ENCODE results near the gene POU2F3. TPM values are rescaled to one million over a fixed set of nuclear protein-coding genes. Genes with fewer than 3 reads are reported as not detected.

POU2F3 gene
- total and polyA plus RNA-seq, 2 experiments from 2014 or later: not detected

DNA sequence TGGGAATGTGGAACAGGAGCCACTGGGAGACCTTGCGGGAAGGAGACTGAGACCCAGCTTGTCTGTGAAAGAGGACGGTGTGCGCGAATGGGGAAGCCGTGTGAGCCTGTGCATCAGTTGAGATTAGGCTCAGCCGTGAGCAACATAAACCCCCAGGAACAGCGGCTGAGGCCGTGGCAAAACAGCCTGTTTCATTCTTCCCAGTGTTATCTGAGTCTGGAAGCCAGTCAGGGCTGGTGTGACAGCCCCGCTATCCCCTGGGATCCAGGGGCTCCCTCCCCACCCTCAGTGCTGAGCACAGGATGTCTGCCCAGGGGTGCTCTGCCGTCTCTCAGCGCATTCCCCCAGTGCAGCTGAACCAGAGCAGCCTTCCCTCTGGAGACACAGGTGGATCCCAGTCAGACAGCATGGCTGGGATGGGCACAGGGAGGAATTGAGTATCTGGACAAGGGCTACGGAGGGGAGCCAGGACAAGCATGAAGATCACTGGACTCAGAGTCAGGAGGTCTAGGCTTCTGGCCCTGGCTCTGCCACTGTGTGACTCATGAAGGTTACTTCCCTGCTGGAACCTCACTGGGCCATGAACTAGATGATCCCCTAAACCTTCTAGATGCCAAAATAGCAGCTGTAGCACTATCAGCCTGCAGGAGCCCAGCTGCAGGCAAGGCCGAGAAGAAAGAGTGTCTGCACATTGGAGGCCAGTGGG, 20.6 kb upstream of the POU2F3 start:
- WGBS (ENCODE audit: low lambda C conversion rate, missing lambda C conversion rate): 77% methylated on average over 12 of the region's 13 CpGs
- no peak overlapping the region for H3K27ac ChIP-seq
- H3K4me3 ChIP-seq: no peak overlapping the region
- peaks cover 44% of the 10 kb centered on the region for H3K79me2 ChIP-seq
- no peak for TF ChIP-seq EZH2phosphoT487 (IDR thresholded peaks at IDR 0.05; ENCODE audit: low read depth, severe bottlenecking, unreplicated experiment)
- peaks cover 13% of the 10 kb centered on the region for H4K20me1 ChIP-seq (ENCODE audit: insufficient read depth, poor library complexity, severe bottlenecking)
- no peaks in the 10 kb centered on the region for H3K9me3 ChIP-seq (ENCODE audit: low read depth)
- H3K36me3 ChIP-seq (replicated peaks; ENCODE audit: insufficient read depth, low read depth): no peaks in the 10 kb centered on the region
- no peak overlapping the region for H3K4me2 ChIP-seq
- no peaks in the 10 kb centered on the region for H3K9me2 ChIP-seq (replicated peaks; ENCODE audit: insufficient read depth)
- no peak for DNase-seq (ENCODE audit: low spot score)
- no peak overlapping the region for H2AFZ ChIP-seq
- H3K4me1 ChIP-seq (ENCODE audit: insufficient read depth): peaks cover 48% of the 10 kb centered on the region
- no peaks in the 10 kb centered on the region for H3K27me3 ChIP-seq

DNA sequence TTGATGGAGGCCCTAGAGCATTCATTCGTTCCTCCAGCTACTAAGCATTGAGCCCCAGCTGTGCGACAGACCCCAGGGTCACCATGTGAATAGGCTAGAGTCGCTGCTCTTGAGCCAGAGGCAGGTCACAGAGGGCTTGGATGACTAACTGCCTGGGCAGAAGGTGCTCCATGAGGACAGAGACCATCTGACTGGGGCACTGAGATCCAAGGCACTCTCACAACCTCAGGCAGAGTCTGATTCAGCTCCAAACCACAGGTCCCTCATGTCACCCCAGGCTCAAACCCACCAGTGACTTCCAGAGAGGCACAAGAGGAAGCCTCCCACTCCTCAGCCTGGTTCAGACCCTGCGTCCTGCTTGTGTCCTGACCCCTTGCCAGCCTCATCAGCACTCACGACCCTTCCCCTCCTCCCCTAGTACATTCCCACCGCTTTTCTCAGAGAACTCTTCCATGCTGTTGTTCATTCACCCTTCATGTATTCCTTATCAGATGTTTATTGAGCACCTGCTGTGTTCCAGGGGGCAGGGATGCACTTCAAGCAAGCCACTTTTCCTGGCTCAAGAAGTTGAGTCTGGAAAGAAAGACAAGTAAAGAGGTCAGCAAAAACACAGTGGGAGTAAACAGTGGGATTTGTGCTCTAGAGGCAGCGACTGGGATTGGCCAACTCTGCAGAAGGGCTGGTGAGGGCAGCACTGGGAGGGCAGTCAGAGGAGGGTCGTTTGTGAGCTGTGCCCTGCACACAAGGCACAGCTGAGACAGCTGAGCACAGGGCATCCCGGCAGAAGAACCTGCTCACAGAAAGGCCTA, 19.8 kb upstream of the POU2F3 start:
- Histone ChIP-seq H4K20me1 (ENCODE audit: insufficient read depth, poor library complexity, severe bottlenecking) (peaks cover 13% of the 10 kb centered on the region), H3K27ac (peak overlapping the region; percentile 16)

GRCh38 chr11:120220747-120221037, 19.2 kb upstream of the POU2F3 start:
- H3K4me3 ChIP-seq: no peak overlapping the region
- TF ChIP-seq EZH2phosphoT487 (IDR thresholded peaks at IDR 0.05; ENCODE audit: low read depth, severe bottlenecking, unreplicated experiment) (no peak), EZH2 (IDR thresholded peaks at IDR 0.05; ENCODE audit: borderline replicate concordance) (no peak)
- TF ChIP-seq, protein P1, sequence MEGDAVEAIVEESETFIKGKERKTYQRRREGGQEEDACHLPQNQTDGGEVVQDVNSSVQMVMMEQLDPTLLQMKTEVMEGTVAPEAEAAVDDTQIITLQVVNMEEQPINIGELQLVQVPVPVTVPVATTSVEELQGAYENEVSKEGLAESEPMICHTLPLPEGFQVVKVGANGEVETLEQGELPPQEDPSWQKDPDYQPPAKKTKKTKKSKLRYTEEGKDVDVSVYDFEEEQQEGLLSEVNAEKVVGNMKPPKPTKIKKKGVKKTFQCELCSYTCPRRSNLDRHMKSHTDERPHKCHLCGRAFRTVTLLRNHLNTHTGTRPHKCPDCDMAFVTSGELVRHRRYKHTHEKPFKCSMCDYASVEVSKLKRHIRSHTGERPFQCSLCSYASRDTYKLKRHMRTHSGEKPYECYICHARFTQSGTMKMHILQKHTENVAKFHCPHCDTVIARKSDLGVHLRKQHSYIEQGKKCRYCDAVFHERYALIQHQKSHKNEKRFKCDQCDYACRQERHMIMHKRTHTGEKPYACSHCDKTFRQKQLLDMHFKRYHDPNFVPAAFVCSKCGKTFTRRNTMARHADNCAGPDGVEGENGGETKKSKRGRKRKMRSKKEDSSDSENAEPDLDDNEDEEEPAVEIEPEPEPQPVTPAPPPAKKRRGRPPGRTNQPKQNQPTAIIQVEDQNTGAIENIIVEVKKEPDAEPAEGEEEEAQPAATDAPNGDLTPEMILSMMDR (IDR thresholded peaks at IDR 0.05; ENCODE audit: poor library complexity): no peak
- 94% methylated on average over 4 of the region's 4 CpGs for WGBS (ENCODE audit: low lambda C conversion rate, missing lambda C conversion rate)
- no peaks in the 10 kb centered on the region for H3K27me3 ChIP-seq
- H2AFZ ChIP-seq: no peak overlapping the region
- no peaks in the 10 kb centered on the region for H3K9me2 ChIP-seq (replicated peaks; ENCODE audit: insufficient read depth)
- no peak for DNase-seq (ENCODE audit: low spot score)
- peaks cover 57% of the 10 kb centered on the region for H3K4me1 ChIP-seq (ENCODE audit: insufficient read depth)
- no peak overlapping the region for H3K4me2 ChIP-seq
- H3K27ac ChIP-seq: peak overlapping the region; percentile 16
- no peaks in the 10 kb centered on the region for H3K9me3 ChIP-seq (ENCODE audit: low read depth)
- peaks cover 13% of the 10 kb centered on the region for H4K20me1 ChIP-seq (ENCODE audit: insufficient read depth, poor library complexity, severe bottlenecking)
- no peaks in the 10 kb centered on the region for H3K36me3 ChIP-seq (replicated peaks; ENCODE audit: insufficient read depth, low read depth)
- peaks cover 31% of the 10 kb centered on the region for H3K79me2 ChIP-seq

More for the DNA sequence above, 19.8 kb upstream of the POU2F3 start:
- no peak for DNase-seq (ENCODE audit: low spot score)
- Histone ChIP-seq H3K4me3 (no peak overlapping the region), H3K27me3 (no peaks in the 10 kb centered on the region), H2AFZ (no peak overlapping the region), H3K4me1 (ENCODE audit: insufficient read depth) (peaks cover 51% of the 10 kb centered on the region), H3K36me3 (replicated peaks; ENCODE audit: insufficient read depth, low read depth) (no peaks in the 10 kb centered on the region), H3K9me3 (ENCODE audit: low read depth) (no peaks in the 10 kb centered on the region), H3K9me2 (replicated peaks; ENCODE audit: insufficient read depth) (no peaks in the 10 kb centered on the region), H3K4me2 (no peak overlapping the region), H3K79me2 (peaks cover 36% of the 10 kb centered on the region)
- WGBS (ENCODE audit: low lambda C conversion rate, missing lambda C conversion rate): 76% methylated on average over 9 of the region's 9 CpGs
- TF ChIP-seq EZH2phosphoT487 (IDR thresholded peaks at IDR 0.05; ENCODE audit: low read depth, severe bottlenecking, unreplicated experiment) (no peak), EZH2 (IDR thresholded peaks at IDR 0.05; ENCODE audit: borderline replicate concordance) (no peak)
- TF ChIP-seq, protein P1 (IDR thresholded peaks at IDR 0.05; ENCODE audit: poor library complexity): no peak

DNA sequence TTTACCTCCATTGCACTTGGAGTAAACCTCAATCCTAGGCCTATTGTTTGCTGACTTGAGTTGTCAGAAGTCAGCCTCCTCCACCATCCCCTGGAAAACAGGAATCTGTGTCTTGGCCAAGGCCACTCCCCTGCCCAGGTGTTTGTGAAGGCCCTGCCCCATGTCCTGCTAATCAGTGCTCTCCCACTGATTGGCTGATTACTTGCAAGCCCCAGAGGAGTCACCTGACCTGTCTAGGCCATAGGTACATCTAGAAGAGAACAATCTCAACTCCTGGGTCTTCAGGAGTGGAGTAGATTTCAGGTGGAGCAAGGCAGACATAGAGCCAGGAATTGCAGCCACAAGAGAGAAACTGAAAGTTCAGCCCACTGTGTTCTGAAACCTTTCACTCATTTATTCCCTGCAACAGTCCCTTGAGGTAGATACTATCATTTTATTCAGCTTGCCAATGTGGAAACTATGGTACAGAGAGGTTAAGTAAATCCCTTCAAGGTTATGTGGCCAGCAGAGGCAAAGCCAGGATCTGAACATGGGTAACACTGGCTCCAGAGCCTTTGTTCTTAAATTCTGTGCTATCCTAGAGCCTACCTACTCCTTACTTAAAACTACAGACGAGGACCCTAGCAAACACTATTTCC, 18.7 kb upstream of the POU2F3 start:
- TF ChIP-seq, protein P1 (IDR thresholded peaks at IDR 0.05; ENCODE audit: poor library complexity): no peak
- TF ChIP-seq EZH2phosphoT487 (IDR thresholded peaks at IDR 0.05; ENCODE audit: low read depth, severe bottlenecking, unreplicated experiment): no peak
- TF ChIP-seq EZH2 (IDR thresholded peaks at IDR 0.05; ENCODE audit: borderline replicate concordance): no peak
- Histone ChIP-seq H4K20me1 (ENCODE audit: insufficient read depth, poor library complexity, severe bottlenecking) (peaks cover 13% of the 10 kb centered on the region), H3K36me3 (replicated peaks; ENCODE audit: insufficient read depth, low read depth) (no peaks in the 10 kb centered on the region), H3K4me1 (ENCODE audit: insufficient read depth) (peaks cover 58% of the 10 kb centered on the region), H3K27ac (peak overlapping the region; percentile 62), H3K4me2 (no peak overlapping the region), H3K4me3 (no peak overlapping the region), H3K9me2 (replicated peaks; ENCODE audit: insufficient read depth) (no peaks in the 10 kb centered on the region), H2AFZ (no peak overlapping the region), H3K79me2 (peaks cover 25% of the 10 kb centered on the region), H3K9me3 (ENCODE audit: low read depth) (no peaks in the 10 kb centered on the region), H3K27me3 (no peaks in the 10 kb centered on the region)
- peak; percentile 77 for DNase-seq (ENCODE audit: low spot score)
- WGBS (ENCODE audit: low lambda C conversion rate, missing lambda C conversion rate): 96% methylated on average over 1 of the region's 1 CpG
